Aorta (tissue), 5 donors: ENCODE results near the gene RAB8B. TPM values are rescaled to one million over a fixed set of nuclear protein-coding genes. Genes with fewer than 3 reads are reported as not detected.

Experiments used
- ATAC-seq: fragments of 200-7000 bp; cut with Tn5 transposase; one replicate; pipeline ENCODE4 v1.9.1; 2022; ENCODE audit warnings: moderate library complexity; ENCODE audit not compliant: low FRiP score
- DNase-seq, 2 donors: peaks; one replicate each; pipeline ENCODE4 v3.0.0-alpha.2; 2020
- H3K27ac ChIP-seq, 2 donors: one replicate each; pipeline ENCODE4 v1.5.1; 2013; ENCODE audit warnings: low read length in 2 of 2, mild to moderate bottlenecking in 2 of 2, moderate library complexity in 2 of 2, control low read depth in 1 of 2, inconsistent platforms in 1 of 2, low read depth in 1 of 2
- H3K27me3 ChIP-seq, 2 donors: one replicate each; pipeline ENCODE4 v1.6.1; 2013; ENCODE audit warnings: control low read depth in 1 of 2, low read length in 1 of 2, mild to moderate bottlenecking in 1 of 2, moderate library complexity in 1 of 2; ENCODE audit not compliant: insufficient read depth in 2 of 2, control insufficient read depth in 1 of 2
- H3K36me3 ChIP-seq, 2 donors: one replicate each; pipeline ENCODE4 v1.6.1; 2013; ENCODE audit warnings: control low read depth in 1 of 2, low read length in 1 of 2, mild to moderate bottlenecking in 1 of 2; ENCODE audit not compliant: insufficient read depth in 2 of 2, control insufficient read depth in 1 of 2
- H3K4me1 ChIP-seq, 2 donors: one replicate each; pipeline ENCODE4 v1.6.1; 2013; ENCODE audit warnings: low read length in 2 of 2, control low read depth in 1 of 2, mild to moderate bottlenecking in 1 of 2, moderate library complexity in 1 of 2; ENCODE audit not compliant: insufficient read depth in 2 of 2, control insufficient read depth in 1 of 2
- H3K4me3 ChIP-seq, 2 donors: one replicate each; pipeline ENCODE4 v1.5.1; 2013; ENCODE audit warnings: low read length in 2 of 2, control low read depth in 1 of 2, mild to moderate bottlenecking in 1 of 2
- H3K9me3 ChIP-seq: one replicate; pipeline ENCODE4 v1.6.1; 2013; ENCODE audit warnings: mild to moderate bottlenecking, low read length; ENCODE audit not compliant: control insufficient read depth
- WGBS, 2 donors: extraction: QIAGEN DNeasy Blood & Tissue Kit; methylation state at CpG; one replicate each; pipeline ENCODE4 v1.1.7; 2013; 5-methylcytosine and 5-hydroxymethylcytosine counted together
- intact Hi-C, 2 donors: fragments of 100-400 bp; cut with DNase I; formaldehyde crosslinking; loops; one replicate each; pipeline versions ENCODE4 v1.14.2 to v1.15.0; 2022
- long read RNA-seq, 2 donors: library from polyadenylated mRNA; unstranded; transcript quantifications; one replicate each; pipeline ENCODE4 v2.0.0, GENCODE V29; 2020 to 2021
- polyA plus RNA-seq, 2 donors: library from polyadenylated mRNA; stranded (reverse); fragments of 200-250 nt; gene quantifications; one replicate each; pipeline ENCODE4 v1.2.3, GENCODE V29; 2013
- total RNA-seq, 2 donors: library from RNA; stranded (reverse); fragmentation: NEBNext Ultra II Directional; extraction: Animal tissue kit (Norgen Biotek cat#: 25700); gene quantifications; one replicate each; pipeline ENCODE4 v1.2.1, GENCODE V29; 2021
- donor health status: healthy with polysubstance abuse.
- donor health status: Bipolar disorder and iron deficiency.
- donor health status: DM: no; HTN: no; CAD: no.
- donor health status: DM: no; HTN: no; CAD: no.
- donor health status: DM: yes; HTN: yes; CAD: no.

Gene RAB8B
- total RNA-seq = 10 to 100 TPM; 40.6 to 47.9 TPM
- 10 to 100 TPM; 14.8 to 18.7 TPM for polyA plus RNA-seq
- long read RNA-seq, donor 1, full-length matches to known transcripts = 3 of 9 reads
- long read RNA-seq, donor 1, partial matches to known transcripts = 0 of 9 reads
- long read RNA-seq, donor 1, other reads (novel, unspliced or antisense) = 6 of 9 reads
- long read RNA-seq, donor 2, full-length matches to known transcripts = 11 of 21 reads
- long read RNA-seq, donor 2, partial matches to known transcripts = 0 of 21 reads
- long read RNA-seq, donor 2, other reads (novel, unspliced or antisense) = 10 of 21 reads

- Histone ChIP-seq H3K27ac (peak within 1 kb of the TSS in 1 of 2 donors; percentile 43), H3K4me1 (no peaks in the 10 kb centered on the region), H3K9me3 (no peaks in the 10 kb centered on the region), H3K36me3 (no peaks in the 10 kb centered on the region), H3K4me3 (peak within 1 kb of the TSS; percentile 71 to 88), H3K27me3 (no peaks in the 10 kb centered on the region)
- DNase-seq = peak; percentile 99 to 100
- peak; percentile 99 for ATAC-seq
- intact Hi-C loops = loop anchor here (1.0 to 5.0 kb wide), 3 partner anchors 32 to 88 kb away; partner anchors contain the start of genes APH1B (in 2 of the 2) and RPS27L (in 1 of the 2)
- 1% methylated on average over 68 to 77 of the region's 77 CpGs for WGBS, 2 donors
These were observed at the start of gene RAB8B for GRCh38 chr15:63188926-63189871. Gene RAB8B (plus strand): TSS chr15:63189606. CDS start chr15:63189625, 19 bp downstream.

- intact Hi-C loops = no loop called here
- Histone ChIP-seq H3K27ac (no peak overlapping the region), H3K4me1 (peaks cover 0 to 4% of the 10 kb centered on the region in 2 donors), H3K4me3 (no peak overlapping the region), H3K27me3 (no peaks in the 10 kb centered on the region), H3K9me3 (no peaks in the 10 kb centered on the region), H3K36me3 (peaks cover 0 to 4% of the 10 kb centered on the region in 2 donors)
- 89 to 92% methylated on average over 2 of the region's 2 CpGs for WGBS, 2 donors
- no peak for DNase-seq
- no peak for ATAC-seq
These were observed 48.5 kb upstream of the RAB8B start for GRCh38 chr15:63140936-63141335.

GRCh38 chr15:63145426-63145825, 44.0 kb upstream of the RAB8B start:
- WGBS, 2 donors = 88 to 93% methylated on average over 2 of the region's 2 CpGs
- H3K4me3 ChIP-seq = no peak overlapping the region
- H3K36me3 ChIP-seq = peaks cover 0 to 4% of the 10 kb centered on the region in 2 donors
- no peaks in the 10 kb centered on the region for H3K27me3 ChIP-seq
- intact Hi-C loops = no loop called here
- no peak overlapping the region for H3K27ac ChIP-seq
- peaks cover 0 to 2% of the 10 kb centered on the region in 2 donors for H3K4me1 ChIP-seq
- H3K9me3 ChIP-seq = no peaks in the 10 kb centered on the region
- DNase-seq (no peak), ATAC-seq (no peak)

DNA sequence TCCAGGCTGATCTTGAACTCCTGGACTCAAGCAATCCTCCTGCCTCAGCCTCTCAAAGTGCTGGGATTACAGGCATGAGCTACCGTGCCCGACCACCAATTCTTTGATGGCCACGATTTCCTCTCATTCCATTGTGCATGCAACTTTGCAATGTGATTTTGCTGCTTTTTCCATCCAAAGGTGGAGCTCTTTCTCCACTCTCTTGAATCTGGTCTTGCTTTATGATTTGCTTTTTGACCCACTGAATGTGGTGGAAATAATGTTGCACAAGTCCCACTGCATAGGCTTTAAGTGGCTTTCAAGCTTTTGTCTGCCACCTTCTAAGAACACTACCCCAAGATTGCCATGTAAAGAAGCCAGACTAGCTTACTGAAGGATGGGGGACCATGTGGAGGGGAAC, 42.7 kb upstream of the RAB8B start:
- no peak overlapping the region for H3K4me3 ChIP-seq
- intact Hi-C loops = no loop called here
- 62 to 64% methylated on average over 3 of the region's 3 CpGs for WGBS, 2 donors
- peaks cover 0 to 2% of the 10 kb centered on the region in 2 donors for H3K36me3 ChIP-seq
- DNase-seq (no peak), ATAC-seq (no peak)
- no peaks in the 10 kb centered on the region for H3K27me3 ChIP-seq
- peaks cover 0 to 2% of the 10 kb centered on the region in 2 donors for H3K4me1 ChIP-seq
- no peaks in the 10 kb centered on the region for H3K9me3 ChIP-seq
- no peak overlapping the region for H3K27ac ChIP-seq

GRCh38 chr15:63151665-63152064, 37.7 kb upstream of the RAB8B start:
- no peak overlapping the region for H3K4me3 ChIP-seq
- ATAC-seq (no peak), DNase-seq (no peak)
- no peaks in the 10 kb centered on the region for H3K36me3 ChIP-seq
- WGBS, 2 donors = 94 to 96% methylated on average over 1 of the region's 1 CpG
- peaks cover 0 to 1% of the 10 kb centered on the region in 2 donors for H3K27me3 ChIP-seq
- intact Hi-C loops = loop anchor here in 1 of 2 donors (10.0 kb wide), 1 partner anchor 107 kb away; the partner anchor contains the start of gene TPM1
- no peaks in the 10 kb centered on the region for H3K9me3 ChIP-seq
- peaks cover 0 to 2% of the 10 kb centered on the region in 2 donors for H3K4me1 ChIP-seq
- no peak overlapping the region for H3K27ac ChIP-seq

GRCh38 chr15:63155486-63155885, 33.9 kb upstream of the RAB8B start:
- ATAC-seq (no peak), DNase-seq (no peak)
- 63 to 72% methylated on average over 3 of the region's 3 CpGs for WGBS, 2 donors
- no peaks in the 10 kb centered on the region for H3K9me3 ChIP-seq
- peaks cover 0 to 1% of the 10 kb centered on the region in 2 donors for H3K27me3 ChIP-seq
- H3K4me3 ChIP-seq = peak overlapping the region in 1 of 2 donors; percentile 55
- H3K4me1 ChIP-seq = no peaks in the 10 kb centered on the region
- H3K27ac ChIP-seq = no peak overlapping the region
- intact Hi-C loops = loop anchor here (5.0 to 10.0 kb wide), 2 partner anchors 33 to 111 kb away; partner anchors contain the start of genes LACTB (in 1 of the 2) and TPM1 (in 1 of the 2)
- no peaks in the 10 kb centered on the region for H3K36me3 ChIP-seq

GRCh38 chr15:63156086-63156710, 33.2 kb upstream of the RAB8B start:
- intact Hi-C loops = loop anchor here (5.0 to 10.0 kb wide), 2 partner anchors 34 to 111 kb away; partner anchors contain the start of genes LACTB (in 1 of the 2) and TPM1 (in 1 of the 2)
- Histone ChIP-seq H3K4me3 (peak overlapping the region; percentile 42 to 55), H3K9me3 (no peaks in the 10 kb centered on the region), H3K4me1 (no peaks in the 10 kb centered on the region), H3K36me3 (no peaks in the 10 kb centered on the region), H3K27me3 (peaks cover 0 to 1% of the 10 kb centered on the region in 2 donors), H3K27ac (no peak overlapping the region)
- ATAC-seq = no peak
- DNase-seq = no peak
- 2% methylated on average over 10 of the region's 10 CpGs for WGBS, 2 donors

- H3K9me3 ChIP-seq = no peaks in the 10 kb centered on the region
- 0% methylated on average over 16 of the region's 16 CpGs for WGBS, 2 donors
- H3K4me1 ChIP-seq = no peaks in the 10 kb centered on the region
- intact Hi-C loops = loop anchor here (1.0 to 10.0 kb wide), 3 partner anchors 33 to 112 kb away; partner anchors contain the start of genes LACTB (in 1 of the 2), RAB8B (in 1 of the 2) and TPM1 (in 1 of the 2)
- H3K4me3 ChIP-seq = peak overlapping the region; percentile 42 to 55
- peaks cover 0 to 1% of the 10 kb centered on the region in 2 donors for H3K27me3 ChIP-seq
- H3K36me3 ChIP-seq = no peaks in the 10 kb centered on the region
- DNase-seq (peak in 1 of 2 donors; percentile 57), ATAC-seq (peak; percentile 63)
- peak overlapping the region in 1 of 2 donors; percentile 70 for H3K27ac ChIP-seq
These were observed 32.7 kb upstream of the RAB8B start for GRCh38 chr15:63156755-63157117.
